ENCODE measurements around the gene DDX10.

DNA sequence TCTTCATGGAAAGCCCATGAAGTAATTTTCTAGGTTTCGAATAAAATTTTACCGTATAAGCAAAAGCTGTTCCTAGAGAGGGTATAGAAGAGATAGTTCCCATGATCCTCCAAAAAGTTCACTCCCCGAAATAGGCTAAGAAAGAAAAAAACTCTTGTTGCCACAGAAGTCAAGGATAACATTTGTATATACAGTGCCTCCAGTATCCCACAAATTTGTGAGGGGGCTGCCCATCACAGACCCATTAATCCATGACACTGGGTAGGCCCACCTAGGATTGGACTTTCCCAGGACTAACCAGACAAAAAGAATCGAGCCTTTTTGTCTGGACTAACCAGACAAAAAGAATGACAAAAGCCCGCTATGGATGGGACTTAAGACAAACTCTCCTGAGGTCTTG, 233.0 kb downstream of the DDX10 start:
- no peak for TF ChIP-seq POLR2A (IDR thresholded peaks at IDR 0.05)
- TF ChIP-seq, protein P1, sequence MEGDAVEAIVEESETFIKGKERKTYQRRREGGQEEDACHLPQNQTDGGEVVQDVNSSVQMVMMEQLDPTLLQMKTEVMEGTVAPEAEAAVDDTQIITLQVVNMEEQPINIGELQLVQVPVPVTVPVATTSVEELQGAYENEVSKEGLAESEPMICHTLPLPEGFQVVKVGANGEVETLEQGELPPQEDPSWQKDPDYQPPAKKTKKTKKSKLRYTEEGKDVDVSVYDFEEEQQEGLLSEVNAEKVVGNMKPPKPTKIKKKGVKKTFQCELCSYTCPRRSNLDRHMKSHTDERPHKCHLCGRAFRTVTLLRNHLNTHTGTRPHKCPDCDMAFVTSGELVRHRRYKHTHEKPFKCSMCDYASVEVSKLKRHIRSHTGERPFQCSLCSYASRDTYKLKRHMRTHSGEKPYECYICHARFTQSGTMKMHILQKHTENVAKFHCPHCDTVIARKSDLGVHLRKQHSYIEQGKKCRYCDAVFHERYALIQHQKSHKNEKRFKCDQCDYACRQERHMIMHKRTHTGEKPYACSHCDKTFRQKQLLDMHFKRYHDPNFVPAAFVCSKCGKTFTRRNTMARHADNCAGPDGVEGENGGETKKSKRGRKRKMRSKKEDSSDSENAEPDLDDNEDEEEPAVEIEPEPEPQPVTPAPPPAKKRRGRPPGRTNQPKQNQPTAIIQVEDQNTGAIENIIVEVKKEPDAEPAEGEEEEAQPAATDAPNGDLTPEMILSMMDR (IDR thresholded peaks at IDR 0.05), result no peak

Data from esophagus squamous epithelium (tissue), 4 donors.